K562 (cell line): ENCODE data around the gene DEPP1. TPM values are rescaled to one million over a fixed set of nuclear protein-coding genes. Genes with fewer than 3 reads are reported as not detected.

Source experiments
- ATAC-seq: fragments of 200-7000 bp; cut with Tn5 transposase; 3 replicates; pipeline ENCODE4 v1.9.1; 2020; ENCODE audit warnings: moderate library complexity
- BruUV-seq: library from RNA; stranded (reverse); fragments of 400-500 nt; replicated peaks from 2 replicates; lab custom pipeline; 2021; lab: Mats Ljungman, UMichigan
- CTCF ChIA-PET: fragments of 300-600 bp; formaldehyde crosslinking; extraction: SDS; loops from one replicate; lab custom pipeline; 2021; ENCODE audit warnings: low intra/inter-chr PET ratio; lab: Yijun Ruan, JAX
- POLR2A ChIA-PET: fragments of 300-600, 350-650 bp; sonication (Branson Sonifier 250); formaldehyde crosslinking; extraction: SDS; loops from one replicate; lab custom pipeline; 2021; ENCODE audit warnings: antibody characterized with exemption, inconsistent platforms; lab: Yijun Ruan, JAX
- DNase-seq, 4 experiments: peaks; one replicate each; pipeline versions ENCODE4 v3.0.0 to v3.0.0-alpha.2; 2011 to 2018; ENCODE audit warnings: low spot score in 3 of 4, mixed read lengths in 3 of 4; ENCODE audit errors: extremely low read depth in 1 of 4
- FAIRE-seq: peaks from 2 replicates; lab custom pipeline; 2011; peaks lifted over from hg19 to GRCh38; lab: Jason Lieb, UNC
- H2AFZ ChIP-seq: 2 replicates; pipeline ENCODE4 v1.6.0; 2011; ENCODE audit warnings: low read depth, low read length, control low read depth, inconsistent platforms
- H3K27ac ChIP-seq: fragments of 200-600 bp; 3 replicates; pipeline ENCODE4 v1.8.0; 2011; ENCODE audit warnings: low read depth, mild to moderate bottlenecking, control low read depth, inconsistent platforms, low read length, moderate library complexity, mixed read lengths; ENCODE audit errors: extremely low read depth
- H3K27me3 ChIP-seq, 2 experiments: fragments of 300-600 bp in 1 of 2; 2 replicates in 1 of 2; 3 replicates in 1 of 2; pipeline versions ENCODE4 v1.6.0 to v1.8.0; 2011; ENCODE audit warnings: inconsistent platforms in 2 of 2, low read length in 2 of 2, mild to moderate bottlenecking in 1 of 2, mixed read lengths in 1 of 2, moderate library complexity in 1 of 2; ENCODE audit not compliant: control insufficient read depth in 2 of 2, insufficient read depth in 2 of 2
- H3K36me3 ChIP-seq: fragments of 300-600 bp; 3 replicates; pipeline ENCODE4 v1.8.0; 2011; ENCODE audit warnings: mild to moderate bottlenecking, low read length, inconsistent platforms; ENCODE audit not compliant: control insufficient read depth, insufficient read depth
- H3K4me1 ChIP-seq, 2 experiments: fragments of 200-600 bp in 1 of 2; replicated peaks in 1 of 2; 2 replicates in 1 of 2; 3 replicates in 1 of 2; pipeline versions ENCODE4 v1.5.1 to v1.8.0; 2011; ENCODE audit warnings: inconsistent platforms in 2 of 2, low read length in 2 of 2, mild to moderate bottlenecking in 1 of 2, mixed read lengths in 1 of 2, moderate library complexity in 1 of 2; ENCODE audit not compliant: control insufficient read depth in 2 of 2, insufficient read depth in 2 of 2
- H3K4me2 ChIP-seq: 2 replicates; pipeline ENCODE4 v1.6.1; 2011; ENCODE audit warnings: low read length, control low read depth, inconsistent platforms, mixed read lengths; ENCODE audit not compliant: insufficient read depth
- H3K4me3 ChIP-seq: fragments of 200-600 bp; sonication (generic), shearing (Covaris generic); 2 replicates; pipeline ENCODE4 v1.5.1; 2016; ENCODE audit warnings: control low read depth, inconsistent platforms
- H3K79me2 ChIP-seq: fragments of 200-600 bp; 3 replicates; pipeline ENCODE4 v1.8.0; 2011; ENCODE audit warnings: low read length, inconsistent platforms; ENCODE audit not compliant: control insufficient read depth, insufficient read depth
- H3K9ac ChIP-seq, 2 experiments: 2 replicates each; pipeline versions ENCODE4 v1.6.0 to v1.6.1; 2011; ENCODE audit warnings: low read depth in 2 of 2, low read length in 2 of 2, control low read depth in 1 of 2, inconsistent platforms in 1 of 2, mild to moderate bottlenecking in 1 of 2, mixed read lengths in 1 of 2; ENCODE audit not compliant: insufficient read depth in 1 of 2
- H3K9me1 ChIP-seq: one replicate; pipeline ENCODE4 v1.6.0; 2011; ENCODE audit warnings: inconsistent platforms, mild to moderate bottlenecking, low read length, moderate library complexity; ENCODE audit not compliant: control insufficient read depth, insufficient read depth
- H3K9me3 ChIP-seq: replicated peaks from 2 replicates; pipeline ENCODE4 v1.5.1; 2011; ENCODE audit warnings: low read depth, low read length, inconsistent platforms; ENCODE audit not compliant: control insufficient read depth, insufficient read depth
- H4K20me1 ChIP-seq: replicated peaks from 2 replicates; pipeline ENCODE4 v1.6.1; 2011; ENCODE audit warnings: low read length, inconsistent platforms, mixed read lengths; ENCODE audit not compliant: control insufficient read depth, insufficient read depth
- AFF4 ChIP-seq: sonication (generic); formaldehyde crosslinking; IDR thresholded peaks from 2 replicates; pipeline ENCODE4 v1.8.0; 2023; ENCODE audit warnings: mild to moderate bottlenecking, missing genetic modification reagents
- ATF4 ChIP-seq: fragments of 450-650 bp; formaldehyde crosslinking; IDR thresholded peaks from 2 replicates; pipeline ENCODE4 v1.4.0; 2022; ENCODE audit warnings: mild to moderate bottlenecking, moderate library complexity
- ESRRA ChIP-seq: fragments of 450-650 bp; IDR thresholded peaks from 2 replicates; pipeline ENCODE4 v1.6.1; 2014; ENCODE audit warnings: low read depth, mild to moderate bottlenecking, moderate library complexity, borderline replicate concordance
- FOXJ2 ChIP-seq: fragments of 200-800 bp; sonication (Bioruptor generic); IDR thresholded peaks from 2 replicates; pipeline ENCODE4 v1.6.1; 2016; ENCODE audit warnings: missing genetic modification characterization, missing compliant biosample characterization
- MAFK ChIP-seq: IDR thresholded peaks from 2 replicates; pipeline ENCODE4 v1.6.1; 2011; ENCODE audit warnings: low read length, improper control_type of control experiment
- MIER1 ChIP-seq: fragments of 450-650 bp; IDR thresholded peaks from 2 replicates; pipeline ENCODE4 v1.6.1; 2016; ENCODE audit warnings: antibody characterized with exemption, mild to moderate bottlenecking, low read depth
- PHF20 ChIP-seq: fragments of 450-650 bp; IDR thresholded peaks from 2 replicates; pipeline ENCODE4 v1.6.1; 2018; ENCODE audit not compliant: partially characterized antibody
- TBL1XR1 ChIP-seq, 2 experiments: IDR thresholded peaks; 2 replicates each; pipeline ENCODE4 v1.6.1; 2012; ENCODE audit warnings: improper control_type of control experiment in 2 of 2, low read length in 2 of 2, mild to moderate bottlenecking in 1 of 2
- USF2 ChIP-seq: sonication (generic); formaldehyde crosslinking; IDR thresholded peaks from 2 replicates; pipeline ENCODE4 v1.5.0; 2020; ENCODE audit warnings: missing genetic modification reagents
- ZNF184 ChIP-seq: sonication (generic); formaldehyde crosslinking; IDR thresholded peaks from 2 replicates; pipeline ENCODE4 v1.5.0; 2020; ENCODE audit warnings: missing genetic modification reagents
- ZNF444 ChIP-seq: fragments of 250-450 bp; sonication (Bioruptor Pico); IDR thresholded peaks from 2 replicates; pipeline ENCODE4 v1.4.0; 2020; ENCODE audit warnings: mild to moderate bottlenecking, moderate library complexity
- ZNF511 ChIP-seq: sonication (generic); formaldehyde crosslinking; IDR thresholded peaks from 2 replicates; pipeline ENCODE4 v1.8.0; 2022; ENCODE audit warnings: mild to moderate bottlenecking, missing genetic modification reagents
- ZNF589 ChIP-seq: fragments of 200-800 bp; sonication (Bioruptor generic); IDR thresholded peaks from 2 replicates; pipeline ENCODE4 v1.6.1; 2016; ENCODE audit warnings: low read depth, missing genetic modification characterization, missing compliant biosample characterization
- ZNF696 ChIP-seq: fragments of 250-450 bp; sonication (Bioruptor Pico); conservative IDR thresholded peaks from 2 replicates; pipeline ENCODE4 v1.4.0; 2020; ENCODE audit warnings: mild to moderate bottlenecking, moderate library complexity
- WGBS: fragments of 100-300 bp; shearing (Covaris generic); methylation state at CpG from one replicate; pipeline ENCODE4 v1.1.6; 2016; ENCODE audit warnings: low coverage, mixed read lengths; ENCODE audit not compliant: insufficient coverage; ENCODE audit errors: missing lambda C conversion rate; 5-methylcytosine and 5-hydroxymethylcytosine counted together
- in situ Hi-C: fragments of 300-500 bp; cut with MboI; formaldehyde crosslinking; loops from 4 replicates; pipeline ENCODE4 v1.15.0; 2018; ENCODE audit warnings: inconsistent platforms, mixed read lengths
- intact Hi-C: fragments of 100-400 bp; cut with micrococcal nuclease; formaldehyde crosslinking; loops from 2 replicates; pipeline ENCODE4 v1.14.2; 2022
- polyA plus RNA-seq, 8 experiments: library from polyadenylated mRNA; depleted of rRNA in 4 of 8; stranded (reverse) in 5 of 8; unstranded in 3 of 8; fragments of >200 nt; fragmentation: Nextera tagmentation in 2 of 8; fragmentation: Illumina TruSeq in 1 of 8; extraction: Ambion mirVana in 2 of 8; extraction: Trizol in 1 of 8; gene quantifications; 2 replicates each; pipeline versions ENCODE4 v1.2.1 to v1.2.3, GENCODE V29; 2011 to 2014; ENCODE audit warnings: inconsistent platforms in 1 of 8, missing spikeins in 1 of 8
- total RNA-seq, 7 experiments: library from RNA; depleted of rRNA in 6 of 7; stranded (reverse); fragments of >200 nt in 6 of 7; fragmentation: Illumina TruSeq in 2 of 7; extraction: Trizol in 2 of 7; gene quantifications; 2 replicates each; pipeline versions ENCODE4 v1.2.1 to v1.2.3, GENCODE V29; 2011 to 2021; ENCODE audit warnings: low replicate concordance in 1 of 7

The DEPP1 gene
- total and polyA plus RNA-seq, 9 of the 15 experiments (the other 6 are each of a cell fraction or from before 2014, with no cell fraction given): 0.04 to 0.54 (median 0.20) TPM; not detected in 1

GRCh38 chr10:44968500-44969400, 9.9 kb downstream of the DEPP1 start (continued):
- TF ChIP-seq TBL1XR1 (IDR thresholded peaks at IDR 0.05; ENCODE audit: low read length in 2 of 2) (no peak), ATF4 (CRISPR knock-in tag) (no peak), FOXJ2 (tag) (no peak), PHF20 (peak; percentile 22), ZNF184 (CRISPR knock-in tag) (no peak)

GRCh38 chr10:44968091-44968490, 10.5 kb downstream of the DEPP1 start:
- no TSS peak for BruUV-seq
- ChIA-PET POLR2A (interaction anchor here (0.6 to 1.3 kb wide), 2 partner anchors 18 to 45 kb away, joined by 3 to 4 read pairs; no protein-coding TSS in a partner anchor), CTCF (no interaction called here)
- intact Hi-C loops: no loop called here
- no peak for DNase-seq
- Histone ChIP-seq H3K4me2 (no peak overlapping the region), H2AFZ (peak overlapping the region; percentile 34; the same call in 1 of the 2 replicates), H3K27ac (no peak overlapping the region), H4K20me1 (no peaks in the 10 kb centered on the region), H3K79me2 (no peaks in the 10 kb centered on the region), H3K9me1 (no peaks in the 10 kb centered on the region), H3K4me1 (peaks cover 7 to 9% of the 10 kb centered on the region in 2 experiments; a peak in 4 of 5 replicates), H3K4me3 (no peak overlapping the region), H3K9me3 (no peaks in the 10 kb centered on the region), H3K9ac (no peak overlapping the region), H3K36me3 (no peaks in the 10 kb centered on the region), H3K27me3 (peaks cover 0 to 23% of the 10 kb centered on the region in 2 experiments; a peak in 2 of 5 replicates)
- 25% methylated on average over 3 of the region's 3 CpGs for WGBS
- FAIRE-seq: no peak
- ATAC-seq: no peak
- in situ Hi-C loops: no loop called here
- TF ChIP-seq AFF4: no peak
- TF ChIP-seq ZNF511: no peak
- TF ChIP-seq ZNF589: no peak
- no peak for TF ChIP-seq ESRRA
- no peak for TF ChIP-seq ZNF444 (CRISPR knock-in tag)
- TF ChIP-seq MIER1: no peak
- no peak for TF ChIP-seq USF2 (CRISPR knock-in tag)
- TF ChIP-seq ZNF696 (CRISPR knock-in tag): no peak
- no peak for TF ChIP-seq MAFK
